ENCODE results near the gene TTLL8.

TTLL8 gene

GRCh38 chr22:50082961-50083461, 24.9 kb upstream of the TTLL8 start:
- no peak for DNase-seq

GRCh38 chr22:50082197-50082715, 24.2 kb upstream of the TTLL8 start:
- DNase-seq = no peak

- no peak for DNase-seq
These were observed 23.5 kb upstream of the TTLL8 start for GRCh38 chr22:50081426-50082196.

- DNase-seq = no peak
These were observed 22.0 kb upstream of the TTLL8 start for GRCh38 chr22:50080077-50080465.

GRCh38 chr22:50078761-50079160, 20.7 kb upstream of the TTLL8 start:
- DNase-seq = no peak

- DNase-seq = no peak
These were observed 20.1 kb upstream of the TTLL8 start for GRCh38 chr22:50078246-50078645.

GRCh38 chr22:50076646-50077535, 18.8 kb upstream of the TTLL8 start:
- no peak for DNase-seq

GRCh38 chr22:50074551-50075530, 16.7 kb upstream of the TTLL8 start:
- DNase-seq = no peak

- no peak for DNase-seq
These were observed 16.0 kb upstream of the TTLL8 start for GRCh38 chr22:50074056-50074455.

GRCh38 chr22:50072714-50073538, 14.8 kb upstream of the TTLL8 start:
- DNase-seq = no peak

- DNase-seq = no peak
These were observed 14.1 kb upstream of the TTLL8 start for GRCh38 chr22:50072167-50072555.

GRCh38 chr22:50071432-50072166, 13.5 kb upstream of the TTLL8 start:
- DNase-seq = no peak

GRCh38 chr22:50070366-50070765, 12.3 kb upstream of the TTLL8 start:
- DNase-seq = no peak

- no peak for DNase-seq
These were observed 10.0 kb upstream of the TTLL8 start for GRCh38 chr22:50068096-50068495.

- DNase-seq = no peak
These were observed 9.1 kb upstream of the TTLL8 start for GRCh38 chr22:50067244-50067643.

GRCh38 chr22:50064453-50064852, 6.4 kb upstream of the TTLL8 start:
- no peak for DNase-seq

- no peak for DNase-seq
These were observed 5.7 kb upstream of the TTLL8 start for GRCh38 chr22:50063589-50064393.

GRCh38 chr22:50062509-50063135, 4.5 kb upstream of the TTLL8 start:
- no peak for DNase-seq

GRCh38 chr22:50061824-50062355, 3.8 kb upstream of the TTLL8 start:
- DNase-seq = no peak

Measured in stimulated activated CD4-positive, alpha-beta T cell treated with anti-CD3 and anti-CD28 coated beads, Interleukin-15, amount 100 ng/mL, for 24 hours (primary cell).